Ovary (tissue), 3 donors: ENCODE results near the gene LMNB1.

Source experiments
- POLR2A ChIP-seq: fragments of 450-650 bp; IDR thresholded peaks from one replicate; pipeline ENCODE4 v1.6.1; 2017; ENCODE audit warnings: antibody characterized with exemption, mild to moderate bottlenecking, moderate library complexity
- TF ChIP-seq, protein P1 (sequence below), 3 donors: fragments of 450-650 bp in 2 of 3; fragments of 200-600 bp in 1 of 3; IDR thresholded peaks; one replicate each; pipeline versions ENCODE4 v1.5.1 to v1.8.0; 2016 to 2022; ENCODE audit warnings: antibody characterized with exemption in 3 of 3, mild to moderate bottlenecking in 1 of 3
- donor health status: DM: no; HTN: no; CAD: no.

DNA sequence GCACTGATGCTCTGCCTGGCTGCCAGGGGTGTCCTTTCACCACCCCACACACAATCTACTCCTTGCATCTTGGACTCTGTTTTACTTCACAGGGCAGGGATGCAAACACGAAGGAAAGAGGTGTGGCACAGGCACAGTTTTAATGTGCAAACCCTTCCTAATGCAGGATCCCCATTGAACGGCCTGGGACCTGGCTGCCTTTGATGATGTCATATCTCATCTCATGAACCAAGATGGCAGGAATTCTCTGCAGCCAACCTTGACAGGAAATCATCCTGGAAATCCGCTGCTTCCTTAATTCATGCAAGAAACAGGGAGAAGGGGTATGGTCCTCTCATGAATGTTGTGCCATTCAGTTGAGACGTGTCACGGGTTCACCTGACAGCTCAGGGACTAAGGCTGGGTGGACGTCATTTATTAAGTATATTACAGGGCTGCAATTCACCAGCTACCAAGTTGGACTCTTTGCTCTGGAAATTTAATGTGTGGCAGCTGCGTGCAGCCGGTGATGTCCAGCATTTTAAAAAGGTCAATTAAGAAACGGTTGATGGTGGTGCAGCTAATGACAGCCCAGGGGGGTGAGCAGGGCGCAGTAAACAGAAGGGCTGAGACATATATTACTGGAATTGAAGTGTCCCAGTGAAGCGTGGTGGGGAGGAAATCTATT, 91.5 kb downstream of the LMNB1 start:
- TF ChIP-seq, protein P1, sequence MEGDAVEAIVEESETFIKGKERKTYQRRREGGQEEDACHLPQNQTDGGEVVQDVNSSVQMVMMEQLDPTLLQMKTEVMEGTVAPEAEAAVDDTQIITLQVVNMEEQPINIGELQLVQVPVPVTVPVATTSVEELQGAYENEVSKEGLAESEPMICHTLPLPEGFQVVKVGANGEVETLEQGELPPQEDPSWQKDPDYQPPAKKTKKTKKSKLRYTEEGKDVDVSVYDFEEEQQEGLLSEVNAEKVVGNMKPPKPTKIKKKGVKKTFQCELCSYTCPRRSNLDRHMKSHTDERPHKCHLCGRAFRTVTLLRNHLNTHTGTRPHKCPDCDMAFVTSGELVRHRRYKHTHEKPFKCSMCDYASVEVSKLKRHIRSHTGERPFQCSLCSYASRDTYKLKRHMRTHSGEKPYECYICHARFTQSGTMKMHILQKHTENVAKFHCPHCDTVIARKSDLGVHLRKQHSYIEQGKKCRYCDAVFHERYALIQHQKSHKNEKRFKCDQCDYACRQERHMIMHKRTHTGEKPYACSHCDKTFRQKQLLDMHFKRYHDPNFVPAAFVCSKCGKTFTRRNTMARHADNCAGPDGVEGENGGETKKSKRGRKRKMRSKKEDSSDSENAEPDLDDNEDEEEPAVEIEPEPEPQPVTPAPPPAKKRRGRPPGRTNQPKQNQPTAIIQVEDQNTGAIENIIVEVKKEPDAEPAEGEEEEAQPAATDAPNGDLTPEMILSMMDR (IDR thresholded peaks at IDR 0.05), result no peak
- no peak for TF ChIP-seq POLR2A
